Stimulated activated CD4-positive, alpha-beta T cell treated with anti-CD3 and anti-CD28 coated beads, Interleukin-4, amount 100 ng/mL, for 24 hours (primary cell): ENCODE results near the gene C16orf78.

ENCODE experiments used
- DNase-seq: peaks from one replicate; pipeline ENCODE4 v3.0.0-alpha.2; 2020

The C16orf78 gene

GRCh38 chr16:49437344-49437743, 63.7 kb downstream of the C16orf78 start:
- DNase-seq, result no peak

GRCh38 chr16:49439050-49439449, 65.4 kb downstream of the C16orf78 start:
- no peak for DNase-seq

GRCh38 chr16:49439676-49440075, 66.1 kb downstream of the C16orf78 start:
- no peak for DNase-seq

- DNase-seq, result no peak
Measured at GRCh38 chr16:49440156-49441065, 66.8 kb downstream of the C16orf78 start.

GRCh38 chr16:49441366-49441780, 67.8 kb downstream of the C16orf78 start:
- DNase-seq, result peak; percentile 41

- DNase-seq, result no peak
Measured at GRCh38 chr16:49442805-49443204, 69.2 kb downstream of the C16orf78 start.

- no peak for DNase-seq
Measured at GRCh38 chr16:49443576-49443975, 70.0 kb downstream of the C16orf78 start.

GRCh38 chr16:49446805-49447204, 73.2 kb downstream of the C16orf78 start:
- no peak for DNase-seq
